GM19455 (cell line): Measurements from ENCODE around the gene TMCC2.
"Not testable (repeated sequence)": the region's sequence is repeated elsewhere in the genome, so short reads cannot be mapped to it uniquely, and the experiment has no call there.

ENCODE experiments used
- ATAC-seq: cut with Tn5 transposase; IDR thresholded peaks from one replicate; pipeline ENCODE4 v1.9.1; 2021; ENCODE audit not compliant: unreplicated experiment

The TMCC2 gene

DNA sequence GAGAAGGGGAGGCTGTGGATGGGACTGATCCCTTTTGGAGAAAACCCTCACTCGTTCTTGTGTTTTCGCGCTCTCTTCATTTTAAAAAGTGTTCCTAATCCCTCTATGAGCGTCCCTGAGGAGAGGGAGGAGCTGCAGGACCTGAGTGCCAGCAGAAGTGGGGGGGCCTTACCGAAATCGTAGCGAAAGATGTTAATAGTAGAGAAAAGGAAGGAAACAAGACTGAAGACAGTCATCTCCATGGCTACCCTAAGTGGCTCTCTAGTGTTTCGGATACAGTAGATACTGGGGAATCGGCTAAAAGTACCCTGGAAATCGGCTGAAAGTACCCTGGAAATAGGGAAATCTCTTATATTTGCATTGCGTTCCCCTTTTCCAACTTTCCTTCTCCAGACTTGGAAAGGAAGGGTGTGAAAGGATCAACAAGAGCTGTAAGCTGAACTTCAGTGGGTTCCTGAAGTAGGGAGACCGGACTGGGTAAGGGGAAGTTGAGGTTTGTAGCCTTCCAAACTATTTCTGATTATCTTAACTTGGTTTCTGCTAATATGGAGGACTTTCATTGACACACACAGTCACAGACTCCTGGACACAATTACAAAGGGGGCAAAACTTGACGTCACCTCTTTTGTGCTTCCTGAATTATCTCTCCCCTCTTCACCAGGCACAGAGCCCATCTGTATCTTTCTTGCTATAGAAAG lies 15.8 kb upstream of the TMCC2 start:
- ATAC-seq = peak; percentile 28

DNA sequence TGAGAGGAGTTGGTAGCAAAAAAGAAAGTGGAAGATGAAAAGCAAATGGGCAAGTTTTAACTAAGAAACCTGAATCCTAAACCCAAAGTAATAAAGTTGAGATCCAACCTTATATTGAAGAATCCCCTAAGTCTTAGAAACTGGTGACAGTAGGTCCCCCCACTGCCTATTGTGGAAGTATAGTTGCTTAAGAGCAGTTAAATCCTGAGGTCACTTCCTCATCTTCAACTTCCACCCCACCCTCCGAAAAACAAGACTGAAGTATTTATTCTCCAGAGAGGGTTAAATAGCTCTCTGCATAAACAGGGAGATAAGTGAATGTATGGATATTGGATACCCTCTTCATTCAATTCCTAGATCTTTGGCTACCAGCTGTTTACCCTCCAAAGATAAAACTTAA lies 13.0 kb upstream of the TMCC2 start:
- no peak for ATAC-seq

- no peak for ATAC-seq
Measured at GRCh38 chr1:205216588-205216987, 11.2 kb upstream of the TMCC2 start.

DNA sequence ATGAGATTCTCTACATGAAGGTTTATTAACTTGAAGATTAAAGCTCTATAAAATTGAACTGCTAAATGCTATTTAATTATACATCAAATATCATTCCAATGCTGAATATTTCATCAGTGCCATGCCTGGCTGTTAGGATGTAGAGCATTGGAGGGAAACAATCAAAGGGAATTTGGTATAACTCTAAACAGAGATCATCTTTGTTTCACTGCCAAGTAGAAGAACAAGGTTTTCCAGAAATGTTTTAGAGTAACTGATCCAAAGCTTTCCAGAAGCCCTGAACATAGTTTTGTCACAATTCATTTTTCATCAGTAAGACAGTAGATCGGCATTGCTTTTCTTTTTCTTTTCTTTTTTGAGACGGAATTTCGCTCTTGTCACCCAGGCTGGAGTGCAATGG lies 10.3 kb upstream of the TMCC2 start:
- ATAC-seq = no peak

- no peak for ATAC-seq
Measured at GRCh38 chr1:205220421-205220820, 7.3 kb upstream of the TMCC2 start.

- ATAC-seq = no peak
Measured at GRCh38 chr1:205224736-205225135, 3.0 kb upstream of the TMCC2 start.

- no peak for ATAC-seq
Measured at GRCh38 chr1:205225901-205226765, 1.6 kb upstream of the TMCC2 start.

DNA sequence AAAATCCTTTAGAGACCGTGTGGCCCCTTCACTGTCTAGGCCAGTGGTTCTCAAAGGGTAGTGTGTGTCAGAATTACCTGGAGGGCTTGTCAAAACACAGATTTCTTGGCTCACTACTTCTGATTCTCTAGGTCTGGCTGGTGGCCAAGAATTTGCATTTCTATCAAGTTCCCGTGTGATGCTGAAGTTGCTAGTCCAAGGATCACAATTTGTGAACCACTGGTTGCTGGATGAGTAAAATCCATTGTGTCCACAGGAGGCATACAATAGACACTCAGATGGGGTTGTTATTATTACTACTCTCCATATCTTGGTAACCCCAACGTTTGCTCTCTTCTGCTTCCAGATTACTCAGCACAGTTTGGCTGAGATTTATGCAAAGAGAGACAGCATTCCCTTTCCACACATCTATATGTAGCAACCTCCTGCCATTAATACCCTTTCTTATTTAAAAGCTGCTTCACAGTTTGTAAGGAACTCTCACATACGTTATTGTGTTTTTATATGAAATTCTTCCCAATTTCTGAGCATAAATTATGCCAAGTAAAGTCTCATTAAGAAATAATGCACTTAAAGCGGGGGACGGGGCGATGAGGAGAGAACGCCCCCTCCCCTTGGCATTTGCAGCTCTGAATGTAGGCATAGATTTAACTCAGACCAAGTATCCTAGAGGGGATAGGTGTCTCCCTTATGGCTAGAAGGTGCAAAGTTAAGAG lies 720 bp upstream of the TMCC2 start:
- no peak for ATAC-seq

DNA sequence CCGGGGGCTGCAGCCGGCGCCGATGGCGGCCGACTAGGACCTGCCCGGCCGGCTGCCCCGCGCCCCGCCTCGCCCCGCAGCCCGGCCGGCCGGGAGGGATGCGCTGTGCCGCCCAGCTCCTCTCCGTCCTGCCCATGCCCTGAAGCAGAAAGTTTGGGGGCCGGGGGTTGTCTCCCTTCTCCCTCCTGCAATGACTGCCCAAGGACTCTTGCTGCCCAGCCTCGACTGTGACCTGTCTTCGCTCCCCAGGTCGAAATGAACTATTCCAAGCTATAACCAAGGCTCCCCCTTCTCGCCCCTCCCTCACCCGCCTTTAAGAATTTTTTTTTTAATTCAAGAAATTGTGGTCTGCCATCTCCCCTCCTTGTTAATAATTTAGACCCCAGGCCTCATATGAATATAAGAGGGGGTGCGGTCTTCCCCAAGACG lies 361 bp downstream of the TMCC2 start:
- no peak for ATAC-seq

DNA sequence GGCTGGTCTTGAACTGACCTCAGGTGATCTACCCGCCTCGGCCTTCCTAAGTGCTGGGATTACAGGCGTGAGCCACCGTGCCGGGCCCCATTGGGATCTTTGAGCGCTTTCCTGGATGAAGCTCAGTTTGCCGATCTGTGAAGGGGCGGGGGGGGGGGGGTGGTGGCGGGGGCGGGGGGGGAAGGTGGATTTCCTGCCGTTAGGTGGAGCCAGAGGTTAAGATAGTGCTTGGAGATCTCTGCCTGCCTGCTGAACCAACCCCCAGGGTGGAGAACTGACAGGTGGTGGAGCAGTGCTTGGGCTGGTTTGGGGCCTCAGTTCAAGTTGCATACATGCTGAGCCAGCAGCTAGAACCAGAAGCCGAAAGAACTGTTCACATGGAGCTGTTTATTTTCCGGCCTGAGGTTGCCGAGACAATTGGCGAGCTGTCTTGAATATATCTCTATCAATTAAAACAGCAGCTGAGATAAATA lies 1.7 kb downstream of the TMCC2 start:
- ATAC-seq = no peak

GRCh38 chr1:205229916-205230700 lies 2.4 kb downstream of the TMCC2 start:
- no peak for ATAC-seq

DNA sequence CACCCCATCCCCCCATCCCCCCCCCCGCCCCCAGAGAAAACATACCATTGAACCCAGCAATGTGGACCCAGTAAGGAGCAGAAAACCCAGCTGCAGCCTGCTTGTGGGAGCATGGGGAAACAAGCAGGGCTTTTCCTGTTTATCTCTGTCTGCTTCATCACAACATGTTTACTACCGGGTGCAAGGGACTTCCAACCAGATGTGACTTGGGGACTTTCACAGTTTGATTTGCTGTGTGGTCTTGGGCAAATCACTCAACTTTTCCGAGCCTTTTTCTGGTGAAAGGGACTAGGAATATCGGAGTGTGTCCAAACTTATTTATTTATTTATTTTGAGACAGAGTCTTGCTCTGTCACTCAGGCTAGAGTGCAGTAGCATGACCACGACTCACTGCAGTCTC lies 3.2 kb downstream of the TMCC2 start:
- no peak for ATAC-seq

- ATAC-seq = no peak
Measured at GRCh38 chr1:205232127-205232820, 4.5 kb downstream of the TMCC2 start.

DNA sequence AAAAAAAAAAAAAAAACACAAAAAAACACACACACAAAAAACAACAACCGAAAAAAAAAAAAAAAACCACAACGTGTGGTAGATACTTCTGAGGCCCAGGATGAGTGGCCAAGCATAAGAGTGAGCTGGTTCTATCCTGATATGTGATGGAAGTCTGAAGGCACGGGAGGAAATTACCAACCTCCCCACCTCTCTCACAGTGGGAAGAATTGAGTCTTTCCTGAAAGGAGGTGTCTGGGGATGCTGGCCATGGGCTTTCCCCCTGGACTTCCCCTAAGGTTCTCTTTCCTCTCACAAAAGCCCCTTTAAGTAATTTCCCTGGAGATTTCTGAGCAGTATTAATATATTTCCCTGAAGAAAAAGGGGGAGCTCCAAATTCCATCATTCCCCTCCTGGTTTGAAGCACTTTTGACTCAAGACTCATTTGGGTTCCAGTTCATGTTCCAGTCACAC lies 5.2 kb downstream of the TMCC2 start:
- ATAC-seq = no peak

GRCh38 chr1:205233986-205234385 lies 6.2 kb downstream of the TMCC2 start:
- ATAC-seq = not testable (repeated sequence)

DNA sequence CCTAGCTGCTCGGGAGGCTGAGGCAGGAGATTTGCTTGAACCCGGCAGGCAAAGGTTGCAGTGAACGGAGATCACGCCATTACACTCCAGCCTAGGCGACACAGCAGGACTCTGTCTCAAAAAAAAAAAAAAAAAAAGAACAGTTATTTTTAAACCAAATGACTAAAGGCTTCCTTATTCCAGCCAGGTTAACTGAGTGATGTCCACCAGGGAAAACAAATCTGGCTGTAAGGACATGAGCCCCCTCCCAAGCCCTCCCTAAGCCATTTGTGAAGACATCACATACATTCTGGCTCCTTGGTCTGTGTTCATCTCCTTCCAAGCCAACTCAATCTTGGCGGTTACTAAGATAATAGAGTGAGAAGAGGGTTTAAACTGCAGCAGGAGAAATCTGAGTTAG lies 8.2 kb downstream of the TMCC2 start:
- no peak for ATAC-seq

DNA sequence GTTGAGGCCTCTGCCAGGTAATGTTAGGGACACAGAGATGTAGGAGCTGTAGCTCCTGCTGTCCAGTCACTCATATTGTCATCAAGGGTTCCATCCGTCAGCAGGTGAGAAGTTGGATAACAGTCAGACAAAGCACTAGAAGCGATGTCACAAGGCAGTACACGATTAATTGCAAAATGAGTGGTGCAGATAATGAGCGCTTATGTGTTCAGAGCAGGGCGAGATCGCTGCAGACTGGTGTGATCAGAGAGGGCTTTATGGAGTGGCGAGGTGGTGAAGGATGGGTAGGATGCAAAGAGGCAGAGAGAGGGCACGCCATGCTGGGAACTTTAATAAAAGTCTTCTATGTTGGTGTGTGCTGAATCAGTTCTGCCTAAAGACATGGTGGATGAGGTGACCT lies 8.8 kb downstream of the TMCC2 start:
- no peak for ATAC-seq

DNA sequence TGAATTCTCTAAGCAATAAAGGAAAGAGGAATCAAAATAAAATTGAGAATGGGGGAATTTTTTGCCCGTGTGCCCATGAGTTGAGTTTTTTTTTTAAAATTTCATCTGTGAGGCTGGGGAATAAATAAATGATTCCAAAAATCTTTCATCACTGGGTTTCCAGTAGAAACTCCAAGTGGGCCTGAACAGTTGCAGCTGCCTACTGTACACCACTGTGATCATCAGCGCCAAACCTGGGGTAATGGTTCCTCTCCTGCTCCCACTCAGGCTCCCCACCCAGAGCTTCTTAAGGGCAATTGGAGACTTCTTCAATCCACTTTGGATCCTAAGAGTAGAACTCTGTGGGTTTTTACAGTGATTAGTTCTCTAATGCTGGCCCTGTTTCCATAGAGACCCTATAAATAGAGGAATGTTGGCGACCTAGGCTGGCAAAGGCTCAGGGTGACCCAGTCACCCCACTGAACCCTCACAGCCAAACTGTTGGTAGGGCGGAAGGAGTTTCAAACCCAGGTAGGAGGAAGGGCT lies 9.3 kb downstream of the TMCC2 start:
- ATAC-seq = no peak

DNA sequence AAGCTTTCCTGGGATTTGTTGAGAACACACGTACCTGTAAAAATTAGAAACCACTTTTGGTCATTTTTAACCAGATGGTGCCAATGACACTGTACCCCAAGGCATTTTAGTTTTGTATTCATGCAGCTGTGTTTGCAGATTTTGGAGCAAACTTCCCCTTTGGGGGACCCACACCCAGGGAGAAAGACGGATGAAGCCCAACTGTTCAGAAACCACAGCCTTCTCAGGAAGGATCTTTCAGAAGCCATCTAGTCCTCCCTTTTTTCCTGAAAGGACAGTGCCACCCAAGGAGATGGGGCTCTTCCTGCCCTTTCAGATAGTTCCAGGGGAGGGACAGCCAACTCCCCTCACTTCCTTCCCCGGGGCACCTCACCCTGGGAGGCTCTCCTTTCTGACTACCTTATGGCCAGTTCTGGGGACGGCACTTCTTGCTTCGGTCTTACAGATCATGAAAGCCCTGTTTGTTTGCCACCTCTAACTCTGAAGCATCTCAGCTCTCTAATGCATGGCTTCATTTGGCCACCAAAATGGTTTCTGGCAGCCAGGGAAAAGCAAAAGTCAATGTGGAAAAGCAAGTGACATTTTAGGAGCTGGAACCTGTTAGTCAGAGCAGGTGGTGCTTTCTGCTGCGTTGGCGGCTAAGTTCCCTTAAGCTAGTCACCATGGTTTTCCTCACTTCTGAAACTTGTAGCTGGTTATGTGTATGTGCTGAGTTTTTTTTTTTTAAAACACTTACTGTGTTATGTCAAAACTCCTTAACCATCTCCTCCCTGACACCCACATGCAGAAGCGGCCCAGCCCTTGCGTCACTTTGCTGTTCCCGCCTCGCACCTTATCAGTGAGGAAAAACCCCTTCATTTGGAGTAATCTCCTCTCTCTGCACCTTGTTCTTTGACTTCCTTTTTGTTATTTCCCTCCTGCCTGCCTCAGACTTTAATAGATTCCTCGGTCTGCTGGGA lies 10.1 kb downstream of the TMCC2 start:
- ATAC-seq = no peak
